ENCODE results near the gene HNRNPDL. TPM values are rescaled to one million over a fixed set of nuclear protein-coding genes. Genes with fewer than 3 reads are reported as not detected.

The HNRNPDL gene
- total and polyA plus RNA-seq, 2 of the 13 experiments (the other 11 are each of a cell fraction or from before 2014, with no cell fraction given): 167 to 414 TPM

GRCh38 chr4:82423245-82424054 is 6.8 kb downstream of the HNRNPDL start:
- no peak for FAIRE-seq
- Histone ChIP-seq H2AFZ (ENCODE audit: low read length) (no peak overlapping the region), H3K36me3 (replicated peaks in 1 of 2; ENCODE audit: control insufficient read depth in 1 of 2, insufficient read depth in 2 of 2, low read length in 2 of 2) (peaks cover 5 to 35% of the 10 kb centered on the region in 2 experiments; a peak in 4 of 5 replicates), H3K4me2 (ENCODE audit: low read depth, low read length) (no peak overlapping the region), H3K4me3 (replicated peaks in 1 of 3; ENCODE audit: insufficient read depth in 1 of 3, low read depth in 2 of 3, low read length in 3 of 3) (no peak overlapping the region), H3K27ac (ENCODE audit: extremely low read length, insufficient read depth, low read length) (no peak overlapping the region), H4K20me1 (ENCODE audit: insufficient read depth, low read length) (peaks cover 58% of the 10 kb centered on the region), H3K27me3 (ENCODE audit: control insufficient read depth in 1 of 2, insufficient read depth in 2 of 2, low read length in 2 of 2) (no peaks in the 10 kb centered on the region; a peak in 1 of 5 replicates), H3K9ac (ENCODE audit: insufficient read depth, low read depth, low read length) (no peak overlapping the region), H3K79me2 (ENCODE audit: insufficient read depth, low read length) (peaks cover 30% of the 10 kb centered on the region), H3K9me3 (ENCODE audit: low read length) (no peaks in the 10 kb centered on the region), H3K4me1 (ENCODE audit: insufficient read depth, low read length) (peaks cover 26% of the 10 kb centered on the region)
- peak; percentile 2; the same call in 1 of the 3 replicates for ATAC-seq
- in situ Hi-C loops (cut with HindIII; ENCODE audit: extremely low pct_ligation_motif_present, low pct_unique_long_range_greater_than_20kb) (no loop called here), intact Hi-C loops (cut with micrococcal nuclease; ENCODE audit: unreplicated experiment) (no loop called here)
- ChIA-PET CTCF (ENCODE audit: low intra/inter-chr PET ratio, low total read pairs) (no interaction called here), POLR2A (interaction anchor here (1.4 kb wide), 1 partner anchor 28 kb away, joined by 3 read pairs; no protein-coding TSS in a partner anchor)
- WGBS (ENCODE audit: low lambda C conversion rate): 88% methylated on average over 7 of the region's 7 CpGs
- BruUV-seq (replicated peaks): no TSS peak
- peak; percentile 54 for TF ChIP-seq RBFOX2 (IDR thresholded peaks at IDR 0.05; ENCODE audit: low read depth, low read length)
- TF ChIP-seq, protein P1, sequence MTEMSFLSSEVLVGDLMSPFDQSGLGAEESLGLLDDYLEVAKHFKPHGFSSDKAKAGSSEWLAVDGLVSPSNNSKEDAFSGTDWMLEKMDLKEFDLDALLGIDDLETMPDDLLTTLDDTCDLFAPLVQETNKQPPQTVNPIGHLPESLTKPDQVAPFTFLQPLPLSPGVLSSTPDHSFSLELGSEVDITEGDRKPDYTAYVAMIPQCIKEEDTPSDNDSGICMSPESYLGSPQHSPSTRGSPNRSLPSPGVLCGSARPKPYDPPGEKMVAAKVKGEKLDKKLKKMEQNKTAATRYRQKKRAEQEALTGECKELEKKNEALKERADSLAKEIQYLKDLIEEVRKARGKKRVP (CRISPR knock-in tag; IDR thresholded peaks at IDR 0.05): peak in 1 of 2 experiments; percentile 31; a peak in 1 of 4 replicates
- peak; percentile 62 for TF ChIP-seq AGO2 (optimal IDR thresholded peaks at IDR 0.05; ENCODE audit: low read depth, low read length)
- TF ChIP-seq TBL1XR1 (IDR thresholded peaks at IDR 0.05; ENCODE audit: borderline replicate concordance, low read length, partially characterized antibody): no peak
- peak; percentile 55 for TF ChIP-seq SSRP1 (CRISPR knock-in tag; IDR thresholded peaks at IDR 0.05)
- TF ChIP-seq RBM39 (IDR thresholded peaks at IDR 0.05; ENCODE audit: low read depth, low read length, poor library complexity, severe bottlenecking): no peak
- TF ChIP-seq POLR2AphosphoS5 (IDR thresholded peaks at IDR 0.05; ENCODE audit: low read depth, low read length): peak; percentile 12; the same call in 1 of the 2 replicates
- no peak for TF ChIP-seq FOXO1 (CRISPR knock-in tag; IDR thresholded peaks at IDR 0.05)
- no peak for TF ChIP-seq KMT2A (CRISPR knock-in tag; IDR thresholded peaks at IDR 0.05)
- 0 out of 2 replicates have a peak, but pooled peaks have one; percentile 30 for TF ChIP-seq HNRNPUL1 (IDR thresholded peaks at IDR 0.05; ENCODE audit: low read depth, low read length)
- TF ChIP-seq MBD4 (IDR thresholded peaks at IDR 0.05; ENCODE audit: borderline replicate concordance, low read length): peak; percentile 86
- TF ChIP-seq POLR2AphosphoS2 (IDR thresholded peaks at IDR 0.05; ENCODE audit: low read depth, low read length): peak; percentile 96
- TF ChIP-seq POLR2A (IDR thresholded peaks at IDR 0.05; ENCODE audit: insufficient read depth in 1 of 2, low read depth in 2 of 2, low read length in 2 of 2): peak; percentile 18 to 39; a peak in 3 of 4 replicates
- TF ChIP-seq POLR2G (IDR thresholded peaks at IDR 0.05; ENCODE audit: low read depth, low read length): peak; percentile 78
- TF ChIP-seq SNAI1 (CRISPR knock-in tag; IDR thresholded peaks at IDR 0.05; ENCODE audit: borderline replicate concordance): no peak
- peak; percentile 96 for TF ChIP-seq RBM22 (optimal IDR thresholded peaks at IDR 0.05; ENCODE audit: low read length)
- no peak for DNase-seq (ENCODE audit: low spot score)
